Panc1 (cell line): Measurements from ENCODE around the gene PLSCR3. TPM values are rescaled to one million over a fixed set of nuclear protein-coding genes. Genes with fewer than 3 reads are reported as not detected.

Experiments
- ATAC-seq: fragments of 200-7000 bp; cut with Tn5 transposase; 2 replicates; pipeline ENCODE4 v1.9.1; 2020; ENCODE audit warnings: mild to moderate bottlenecking, moderate library complexity
- BruUV-seq: library from RNA; stranded (reverse); fragments of 400-500 nt; replicated peaks from 2 replicates; lab custom pipeline; 2021; lab: Mats Ljungman, UMichigan
- CTCF ChIA-PET: fragments of 300-600 bp; sonication (Branson Sonifier 250); formaldehyde crosslinking; loops from one replicate; lab custom pipeline; 2022; ENCODE audit warnings: antibody characterized with exemption; lab: Charles Lee
- POLR2A ChIA-PET: fragments of 300-600 bp; sonication (Branson Sonifier 250); formaldehyde crosslinking; loops from one replicate; lab custom pipeline; 2022; ENCODE audit warnings: antibody characterized with exemption; lab: Charles Lee
- DNase-seq: peaks from one replicate; pipeline ENCODE4 v3.0.0-alpha.2; 2010; ENCODE audit warnings: low read depth, low spot score
- H3K27ac ChIP-seq: 2 replicates; pipeline ENCODE4 v1.5.1; 2011; ENCODE audit warnings: mild to moderate bottlenecking, low read length, inconsistent platforms
- H3K27me3 ChIP-seq: fragments of 200-500 bp; sonication (Bioruptor generic); 2 replicates; pipeline ENCODE4 v1.6.0; 2014; ENCODE audit warnings: low read length, inconsistent platforms; ENCODE audit not compliant: control insufficient read depth, insufficient read depth
- H3K36me3 ChIP-seq: fragments of 200-500 bp; sonication (Bioruptor generic); 2 replicates; pipeline ENCODE4 v1.5.1; 2014; ENCODE audit warnings: inconsistent platforms, mild to moderate bottlenecking, low read length, moderate library complexity; ENCODE audit not compliant: control insufficient read depth, insufficient read depth
- H3K4me1 ChIP-seq: 2 replicates; pipeline ENCODE4 v1.5.1; 2011; ENCODE audit warnings: inconsistent platforms, mild to moderate bottlenecking, low read length, moderate library complexity; ENCODE audit not compliant: control insufficient read depth, insufficient read depth
- H3K4me3 ChIP-seq, 2 experiments: 2 replicates each; pipeline ENCODE4 v1.5.1; 2011 to 2012; ENCODE audit warnings: low read depth in 2 of 2, low read length in 2 of 2, mild to moderate bottlenecking in 2 of 2, inconsistent platforms in 1 of 2, moderate library complexity in 1 of 2
- H3K9me3 ChIP-seq: fragments of 200-500 bp; sonication (Bioruptor generic); 2 replicates; pipeline ENCODE4 v1.5.1; 2014; ENCODE audit warnings: low read depth, mild to moderate bottlenecking, inconsistent platforms, low read length, moderate library complexity; ENCODE audit not compliant: control insufficient read depth, insufficient read depth
- POLR2AphosphoS5 ChIP-seq: IDR thresholded peaks from 2 replicates; pipeline ENCODE4 v1.6.1; 2012; ENCODE audit warnings: mild to moderate bottlenecking, low read depth, low read length, moderate library complexity
- SIN3A ChIP-seq: IDR thresholded peaks from 2 replicates; pipeline ENCODE4 v1.6.1; 2012; ENCODE audit warnings: low read depth, mild to moderate bottlenecking, low read length, moderate library complexity, borderline replicate concordance; ENCODE audit not compliant: insufficient read depth
- TCF7L2 ChIP-seq: IDR thresholded peaks from 2 replicates; pipeline ENCODE4 v1.6.1; 2011; ENCODE audit warnings: mild to moderate bottlenecking, low read depth, low read length, inconsistent platforms
- in situ Hi-C: cut with HindIII; loops from 2 replicates; pipeline ENCODE4 v1.10.0; 2016; ENCODE audit warnings: low sequenced_read_pairs, low pct_unique_long_range_greater_than_20kb
- intact Hi-C: fragments of 100-400 bp; cut with micrococcal nuclease; formaldehyde crosslinking; loops from one replicate; pipeline ENCODE4 v1.10.0; 2022; ENCODE audit not compliant: unreplicated experiment
- total RNA-seq: library from RNA; stranded (reverse); gene quantifications from one replicate; pipeline ENCODE4 v1.2.1, GENCODE V29; 2021; ENCODE audit not compliant: unreplicated experiment
- TF ChIP-seq, protein P1 (sequence below): fragments of 450-650 bp; IDR thresholded peaks from 2 replicates; pipeline ENCODE4 v1.5.1; 2017; ENCODE audit warnings: mild to moderate bottlenecking
- TF ChIP-seq, protein P2 (sequence below), 2 experiments: IDR thresholded peaks; 2 replicates each; pipeline ENCODE4 v1.6.1; 2011 to 2012; ENCODE audit warnings: low read depth in 2 of 2, control low read depth in 1 of 2, low read length in 1 of 2, mild to moderate bottlenecking in 1 of 2, moderate library complexity in 1 of 2; ENCODE audit not compliant: insufficient read depth in 1 of 2

PLSCR3 gene
- total RNA-seq, 1 experiment from 2014 or later = 32.0 TPM

DNA sequence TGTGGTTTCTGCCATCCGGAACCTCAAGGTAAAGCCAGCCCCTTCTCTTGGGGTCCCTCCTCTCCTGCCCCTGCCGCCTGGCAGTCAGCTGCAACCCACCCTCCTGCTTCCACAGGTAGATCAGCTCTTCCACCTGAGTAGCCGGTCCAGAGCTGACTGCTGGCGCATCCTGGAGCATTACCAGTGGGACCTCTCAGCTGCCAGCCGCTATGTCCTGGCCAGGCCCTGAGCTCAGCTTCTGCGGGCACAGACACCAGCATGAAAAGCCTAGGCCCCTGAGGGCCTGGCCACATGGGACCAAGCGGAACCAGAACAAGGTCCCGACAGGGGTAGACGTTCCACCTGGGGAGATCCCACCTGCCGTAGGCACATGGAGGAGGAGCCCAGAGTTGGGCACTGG lies 5.5 kb downstream of the PLSCR3 start:
- TF ChIP-seq TCF7L2 = no peak
- TF ChIP-seq, protein P1, sequence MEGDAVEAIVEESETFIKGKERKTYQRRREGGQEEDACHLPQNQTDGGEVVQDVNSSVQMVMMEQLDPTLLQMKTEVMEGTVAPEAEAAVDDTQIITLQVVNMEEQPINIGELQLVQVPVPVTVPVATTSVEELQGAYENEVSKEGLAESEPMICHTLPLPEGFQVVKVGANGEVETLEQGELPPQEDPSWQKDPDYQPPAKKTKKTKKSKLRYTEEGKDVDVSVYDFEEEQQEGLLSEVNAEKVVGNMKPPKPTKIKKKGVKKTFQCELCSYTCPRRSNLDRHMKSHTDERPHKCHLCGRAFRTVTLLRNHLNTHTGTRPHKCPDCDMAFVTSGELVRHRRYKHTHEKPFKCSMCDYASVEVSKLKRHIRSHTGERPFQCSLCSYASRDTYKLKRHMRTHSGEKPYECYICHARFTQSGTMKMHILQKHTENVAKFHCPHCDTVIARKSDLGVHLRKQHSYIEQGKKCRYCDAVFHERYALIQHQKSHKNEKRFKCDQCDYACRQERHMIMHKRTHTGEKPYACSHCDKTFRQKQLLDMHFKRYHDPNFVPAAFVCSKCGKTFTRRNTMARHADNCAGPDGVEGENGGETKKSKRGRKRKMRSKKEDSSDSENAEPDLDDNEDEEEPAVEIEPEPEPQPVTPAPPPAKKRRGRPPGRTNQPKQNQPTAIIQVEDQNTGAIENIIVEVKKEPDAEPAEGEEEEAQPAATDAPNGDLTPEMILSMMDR = no peak
- TF ChIP-seq, protein P2, sequence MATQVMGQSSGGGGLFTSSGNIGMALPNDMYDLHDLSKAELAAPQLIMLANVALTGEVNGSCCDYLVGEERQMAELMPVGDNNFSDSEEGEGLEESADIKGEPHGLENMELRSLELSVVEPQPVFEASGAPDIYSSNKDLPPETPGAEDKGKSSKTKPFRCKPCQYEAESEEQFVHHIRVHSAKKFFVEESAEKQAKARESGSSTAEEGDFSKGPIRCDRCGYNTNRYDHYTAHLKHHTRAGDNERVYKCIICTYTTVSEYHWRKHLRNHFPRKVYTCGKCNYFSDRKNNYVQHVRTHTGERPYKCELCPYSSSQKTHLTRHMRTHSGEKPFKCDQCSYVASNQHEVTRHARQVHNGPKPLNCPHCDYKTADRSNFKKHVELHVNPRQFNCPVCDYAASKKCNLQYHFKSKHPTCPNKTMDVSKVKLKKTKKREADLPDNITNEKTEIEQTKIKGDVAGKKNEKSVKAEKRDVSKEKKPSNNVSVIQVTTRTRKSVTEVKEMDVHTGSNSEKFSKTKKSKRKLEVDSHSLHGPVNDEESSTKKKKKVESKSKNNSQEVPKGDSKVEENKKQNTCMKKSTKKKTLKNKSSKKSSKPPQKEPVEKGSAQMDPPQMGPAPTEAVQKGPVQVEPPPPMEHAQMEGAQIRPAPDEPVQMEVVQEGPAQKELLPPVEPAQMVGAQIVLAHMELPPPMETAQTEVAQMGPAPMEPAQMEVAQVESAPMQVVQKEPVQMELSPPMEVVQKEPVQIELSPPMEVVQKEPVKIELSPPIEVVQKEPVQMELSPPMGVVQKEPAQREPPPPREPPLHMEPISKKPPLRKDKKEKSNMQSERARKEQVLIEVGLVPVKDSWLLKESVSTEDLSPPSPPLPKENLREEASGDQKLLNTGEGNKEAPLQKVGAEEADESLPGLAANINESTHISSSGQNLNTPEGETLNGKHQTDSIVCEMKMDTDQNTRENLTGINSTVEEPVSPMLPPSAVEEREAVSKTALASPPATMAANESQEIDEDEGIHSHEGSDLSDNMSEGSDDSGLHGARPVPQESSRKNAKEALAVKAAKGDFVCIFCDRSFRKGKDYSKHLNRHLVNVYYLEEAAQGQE (IDR thresholded peaks at IDR 0.05; ENCODE audit: insufficient read depth in 1 of 2, low read depth in 2 of 2, low read length in 1 of 2) = no peak
- no peak for TF ChIP-seq SIN3A
- TF ChIP-seq POLR2AphosphoS5 = no peak
- in situ Hi-C loops = no loop called here
- CTCF ChIA-PET = no interaction called here
- Histone ChIP-seq H3K27me3 (no peaks in the 10 kb centered on the region), H3K4me3 (no peak overlapping the region), H3K4me1 (no peaks in the 10 kb centered on the region), H3K36me3 (no peaks in the 10 kb centered on the region), H3K27ac (no peak overlapping the region), H3K9me3 (no peaks in the 10 kb centered on the region)
- ATAC-seq = no peak
- DNase-seq = no peak
- POLR2A ChIA-PET = no interaction called here
- no TSS peak for BruUV-seq
- intact Hi-C loops = no loop called here

DNA sequence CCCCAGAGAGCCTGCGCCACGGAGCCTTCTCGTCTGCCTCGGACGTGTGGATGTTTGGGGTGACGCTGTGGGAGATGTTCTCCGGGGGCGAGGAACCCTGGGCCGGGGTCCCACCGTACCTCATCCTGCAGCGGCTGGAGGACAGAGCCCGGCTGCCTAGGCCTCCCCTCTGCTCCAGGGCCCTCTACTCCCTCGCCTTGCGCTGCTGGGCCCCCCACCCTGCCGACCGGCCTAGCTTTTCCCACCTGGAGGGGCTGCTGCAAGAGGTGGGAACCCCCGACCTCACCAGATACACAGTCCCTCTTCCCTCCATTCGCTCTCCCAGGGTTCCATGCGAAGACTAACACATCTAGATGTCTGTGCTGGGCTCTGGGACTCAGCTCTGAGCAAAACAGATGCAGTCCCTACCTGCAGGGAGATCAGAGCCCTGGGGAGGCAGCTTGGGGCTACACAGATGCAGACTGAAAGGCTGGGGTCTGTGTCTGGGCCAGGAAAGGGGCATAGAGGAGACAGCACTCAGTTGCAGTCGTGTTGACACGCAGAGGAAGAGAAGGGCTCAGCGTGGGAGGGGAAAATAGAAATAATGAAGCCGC lies 9.7 kb downstream of the PLSCR3 start:
- no peak overlapping the region for H3K4me3 ChIP-seq
- DNase-seq (no peak), ATAC-seq (no peak)
- no peak overlapping the region for H3K27ac ChIP-seq
- no TSS peak for BruUV-seq
- H3K4me1 ChIP-seq = no peaks in the 10 kb centered on the region
- H3K36me3 ChIP-seq = peaks cover 2% of the 10 kb centered on the region; the same call in 1 of the 2 replicates
- ChIA-PET CTCF (no interaction called here), POLR2A (interaction anchor here (0.6 to 0.7 kb wide), 2 partner anchors 31 to 99 kb away, joined by 8 to 9 read pairs; partner anchors contain the start of gene POLR2A)
- H3K9me3 ChIP-seq = no peaks in the 10 kb centered on the region
- TF ChIP-seq TCF7L2 (no peak), SIN3A (no peak), POLR2AphosphoS5 (no peak)
- TF ChIP-seq, protein P2 (IDR thresholded peaks at IDR 0.05; ENCODE audit: insufficient read depth in 1 of 2, low read depth in 2 of 2, low read length in 1 of 2) = no peak
- TF ChIP-seq, protein P1 = no peak
- intact Hi-C loops (no loop called here), in situ Hi-C loops (no loop called here)
- H3K27me3 ChIP-seq = no peaks in the 10 kb centered on the region
